Endodermal cell (in vitro differentiated cells): ENCODE results near the gene CAPN10. TPM values are rescaled to one million over a fixed set of nuclear protein-coding genes. Genes with fewer than 3 reads are reported as not detected.

ENCODE experiments used
- DNase-seq: peaks from one replicate; pipeline ENCODE4 v3.0.0-alpha.2; 2017
- H3K27ac ChIP-seq: 2 replicates; pipeline ENCODE4 v1.5.1; 2013; ENCODE audit warnings: mild to moderate bottlenecking, low read depth, low read length, moderate library complexity
- H3K27me3 ChIP-seq: 2 replicates; pipeline ENCODE4 v1.6.1; 2013; ENCODE audit warnings: mild to moderate bottlenecking, low read length, moderate library complexity; ENCODE audit not compliant: insufficient read depth, control insufficient read depth, poor library complexity, severe bottlenecking
- H3K36me3 ChIP-seq: 2 replicates; pipeline ENCODE4 v1.7.0; 2013; ENCODE audit warnings: mild to moderate bottlenecking, low read length, moderate library complexity; ENCODE audit not compliant: control insufficient read depth, insufficient read depth
- H3K4me1 ChIP-seq: one replicate; pipeline ENCODE4 v1.7.0; 2013; ENCODE audit warnings: low read length; ENCODE audit not compliant: control insufficient read depth, insufficient read depth
- H3K4me3 ChIP-seq: 2 replicates; pipeline ENCODE4 v1.5.1; 2013; ENCODE audit warnings: mild to moderate bottlenecking, low read length, moderate library complexity
- H3K9ac ChIP-seq: 2 replicates; pipeline ENCODE4 v1.6.1; 2013; ENCODE audit warnings: mild to moderate bottlenecking, low read length, moderate library complexity; ENCODE audit not compliant: poor library complexity, severe bottlenecking; ENCODE audit errors: extremely low read depth
- H3K9me3 ChIP-seq: 2 replicates; pipeline ENCODE4 v1.6.1; 2013; ENCODE audit warnings: mild to moderate bottlenecking, low read length, moderate library complexity; ENCODE audit not compliant: control insufficient read depth
- H3K27ac Mint-ChIP-seq: 2 replicates; pipeline ENCODE4 v1.8.0; 2020; ENCODE audit warnings: mixed read lengths
- H3K27me3 Mint-ChIP-seq: 2 replicates; pipeline ENCODE4 v1.8.0; 2021; ENCODE audit warnings: mild to moderate bottlenecking, mixed read lengths; ENCODE audit not compliant: insufficient read depth
- H3K36me3 Mint-ChIP-seq: 2 replicates; pipeline ENCODE4 v1.8.0; 2020; ENCODE audit warnings: low read depth, mixed read lengths
- H3K4me1 Mint-ChIP-seq: 2 replicates; pipeline ENCODE4 v1.8.0; 2020; ENCODE audit warnings: mixed read lengths
- H3K4me3 Mint-ChIP-seq: 2 replicates; pipeline ENCODE4 v1.8.0; 2020; ENCODE audit warnings: mild to moderate bottlenecking, moderate library complexity, mixed read lengths
- H3K9me3 Mint-ChIP-seq: 2 replicates; pipeline ENCODE4 v1.8.0; 2020; ENCODE audit warnings: mild to moderate bottlenecking, mixed read lengths
- CTCF ChIP-seq: fragments of 200-600 bp; sonication (generic); conservative IDR thresholded peaks from 2 replicates; pipeline ENCODE4 v1.5.0; 2021; ENCODE audit warnings: antibody characterized with exemption, mild to moderate bottlenecking
- WGBS, 2 experiments: methylation state at CpG; one replicate each; pipeline versions ENCODE4 v1.1.5 to v1.1.7; 2013; ENCODE audit warnings: missing lambda C conversion rate in 2 of 2, mixed read lengths in 1 of 2; ENCODE audit not compliant: insufficient coverage in 1 of 2, insufficient read length in 1 of 2; 5-methylcytosine and 5-hydroxymethylcytosine counted together
- total RNA-seq, 2 donors: library from RNA; stranded (reverse); fragmentation: NEBNext Ultra II Directional in 1 of 2; extraction: Animal tissue kit (Norgen Biotek cat#: 25700) in 1 of 2; gene quantifications; 2 replicates in 1 of 2; 3 replicates in 1 of 2; pipeline ENCODE4 v1.2.1, GENCODE V29; 2021

CAPN10 gene
- total RNA-seq, 2 donors from 2014 or later, result 58.9 to 61.9 TPM

DNA sequence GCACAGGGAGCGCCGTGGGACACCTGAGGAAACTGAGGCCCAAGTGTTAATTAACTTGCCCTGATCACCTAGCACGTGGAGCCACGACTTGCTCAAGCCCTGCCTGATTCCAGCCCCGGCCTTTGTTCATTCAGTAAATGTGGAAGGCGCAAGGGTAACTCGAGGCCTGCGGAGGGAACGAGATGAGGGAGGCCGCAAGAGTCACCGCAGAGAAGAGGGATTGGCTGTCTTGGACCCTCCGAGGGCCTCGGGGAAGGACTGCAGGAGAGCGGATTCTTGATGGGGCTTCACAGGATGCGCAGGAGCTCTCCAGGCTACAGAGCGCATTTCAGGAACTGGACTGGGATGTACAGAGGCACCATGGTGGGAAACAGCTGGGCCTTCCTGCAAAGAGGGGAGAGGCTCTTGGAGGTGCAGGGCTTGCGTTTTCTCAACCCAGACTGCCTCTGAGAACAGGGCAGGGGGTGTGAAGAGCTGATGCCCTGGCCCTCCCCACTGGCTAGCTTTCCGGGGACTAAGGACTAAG lies 28.2 kb upstream of the CAPN10 start:
- Mint-ChIP-seq H3K4me3 (peak overlapping the region; percentile 24), H3K36me3 (peaks cover 16% of the 10 kb centered on the region), H3K4me1 (peaks cover 9% of the 10 kb centered on the region), H3K9me3 (no peaks in the 10 kb centered on the region), H3K27me3 (peaks cover 25% of the 10 kb centered on the region), H3K27ac (no peak overlapping the region)
- Histone ChIP-seq H3K27ac (no peak overlapping the region), H3K9ac (no peak overlapping the region), H3K27me3 (no peaks in the 10 kb centered on the region), H3K9me3 (no peaks in the 10 kb centered on the region), H3K4me3 (peak overlapping the region; percentile 35), H3K36me3 (peaks cover 9% of the 10 kb centered on the region), H3K4me1 (no peaks in the 10 kb centered on the region)
- no peak for DNase-seq
- WGBS, 2 experiments, result 77% methylated on average over 17 to 18 of the region's 18 CpGs
- TF ChIP-seq CTCF, result no peak

GRCh38 chr2:240559286-240559685 lies 27.2 kb upstream of the CAPN10 start:
- no peaks in the 10 kb centered on the region for H3K4me1 ChIP-seq
- no peaks in the 10 kb centered on the region for H3K9me3 Mint-ChIP-seq
- no peak overlapping the region for H3K9ac ChIP-seq
- no peak overlapping the region for H3K27ac Mint-ChIP-seq
- H3K36me3 ChIP-seq, result peaks cover 9% of the 10 kb centered on the region
- peaks cover 9% of the 10 kb centered on the region for H3K4me1 Mint-ChIP-seq
- H3K4me3 ChIP-seq, result peak overlapping the region; percentile 86
- no peaks in the 10 kb centered on the region for H3K27me3 ChIP-seq
- H3K9me3 ChIP-seq, result no peaks in the 10 kb centered on the region
- peak; percentile 38 for DNase-seq
- peaks cover 16% of the 10 kb centered on the region for H3K36me3 Mint-ChIP-seq
- peaks cover 25% of the 10 kb centered on the region for H3K27me3 Mint-ChIP-seq
- peak overlapping the region; percentile 64 for H3K4me3 Mint-ChIP-seq
- H3K27ac ChIP-seq, result no peak overlapping the region
- WGBS, 2 experiments, result 90 to 93% methylated on average over 2 to 3 of the region's 3 CpGs
- no peak for TF ChIP-seq CTCF

GRCh38 chr2:240560084-240560479 lies 26.5 kb upstream of the CAPN10 start, which contains the start of gene DUSP28:
DUSP28 (plus strand) TSS chr2:240560357; CDS start chr2:240560685, 328 bp downstream.
- Histone ChIP-seq H3K4me3 (peak within 1 kb of the TSS; percentile 86), H3K36me3 (peaks cover 9% of the 10 kb centered on the region), H3K27ac (peak within 1 kb of the TSS; percentile 81), H3K9ac (peak within 1 kb of the TSS; percentile 60), H3K4me1 (no peaks in the 10 kb centered on the region), H3K27me3 (no peaks in the 10 kb centered on the region), H3K9me3 (no peaks in the 10 kb centered on the region)
- Mint-ChIP-seq H3K27ac (peak within 1 kb of the TSS; percentile 87), H3K36me3 (peaks cover 17% of the 10 kb centered on the region), H3K4me3 (peak within 1 kb of the TSS; percentile 64), H3K4me1 (peaks cover 9% of the 10 kb centered on the region), H3K27me3 (peaks cover 25% of the 10 kb centered on the region), H3K9me3 (no peaks in the 10 kb centered on the region)
- peak; percentile 91 for DNase-seq
- 0 to 1% methylated on average over 24 to 39 of the region's 39 CpGs for WGBS, 2 experiments
- no peak for TF ChIP-seq CTCF
